Uterus (tissue), 4 donors: Measurements from ENCODE around the gene HSF5. TPM values are rescaled to one million over a fixed set of nuclear protein-coding genes. Genes with fewer than 3 reads are reported as not detected.

ENCODE experiments used
- DNase-seq, 2 donors: peaks; one replicate each; pipeline ENCODE4 v3.0.0-alpha.2; 2019 to 2020
- H3K27ac ChIP-seq, 2 donors: fragments of 200-600 bp; sonication (generic); 1 replicate in 1 of 2; 2 replicates in 1 of 2; pipeline ENCODE4 v1.5.1; 2016 to 2018
- H3K27me3 ChIP-seq, 2 donors: fragments of 200-600 bp; sonication (generic); one replicate each; pipeline ENCODE4 v1.5.1; 2018 to 2019; ENCODE audit warnings: control low read depth in 1 of 2
- H3K36me3 ChIP-seq, 2 donors: fragments of 200-600 bp; sonication (generic); one replicate each; pipeline ENCODE4 v1.5.1; 2019; ENCODE audit warnings: control low read depth in 1 of 2
- H3K4me1 ChIP-seq, 2 donors: fragments of 200-600 bp; sonication (generic); one replicate each; pipeline ENCODE4 v1.5.1; 2018 to 2019; ENCODE audit warnings: control low read depth in 1 of 2
- H3K4me3 ChIP-seq, 2 donors: fragments of 200-600 bp; sonication (generic); 1 replicate in 1 of 2; 2 replicates in 1 of 2; pipeline ENCODE4 v1.5.1; 2018 to 2019; ENCODE audit warnings: mild to moderate bottlenecking in 1 of 2
- H3K9me3 ChIP-seq, 2 donors: fragments of 200-600 bp; sonication (generic); one replicate each; pipeline ENCODE4 v1.5.1; 2019; ENCODE audit warnings: control low read depth in 1 of 2
- CTCF ChIP-seq, 4 experiments: fragments of 200-600 bp in 2 of 4; fragments of 450-650 bp in 2 of 4; sonication (generic) in 2 of 4; IDR thresholded peaks; one replicate each; pipeline ENCODE4 v1.5.1; 2016 to 2019; ENCODE audit warnings: antibody characterized with exemption in 4 of 4, mild to moderate bottlenecking in 2 of 4, moderate library complexity in 1 of 4
- POLR2A ChIP-seq, 2 donors: fragments of 450-650 bp; IDR thresholded peaks; one replicate each; pipeline ENCODE4 v1.6.1; 2016; ENCODE audit warnings: antibody characterized with exemption in 2 of 2, mild to moderate bottlenecking in 1 of 2, moderate library complexity in 1 of 2
- intact Hi-C: fragments of 100-400 bp; cut with DNase I; formaldehyde crosslinking; loops from one replicate; pipeline ENCODE4 v1.15.1; 2023; ENCODE audit warnings: low total_unique reads
- total RNA-seq, 4 donors: library from RNA; depleted of rRNA in 3 of 4; stranded (reverse); fragments of >200 nt in 3 of 4; gene quantifications; one replicate each; pipeline versions ENCODE4 v1.1.0 to v1.2.4, GENCODE V29; 2014 to 2023
- donor health status: DM: yes; HTN: yes; CAD: no.

Gene HSF5
- total RNA-seq, 4 donors from 2014 or later, result 0.90 TPM; not detected in 3

- H3K36me3 ChIP-seq, result no peaks in the 10 kb centered on the region
- DNase-seq, result no peak
- TF ChIP-seq CTCF (IDR thresholded peaks at IDR 0.05) (no peak), POLR2A (IDR thresholded peaks at IDR 0.05) (no peak)
- H3K9me3 ChIP-seq, result no peaks in the 10 kb centered on the region
- no peaks in the 10 kb centered on the region for H3K27me3 ChIP-seq
- H3K27ac ChIP-seq, result no peak overlapping the region
- intact Hi-C loops, result no loop called here
- no peaks in the 10 kb centered on the region for H3K4me1 ChIP-seq
- no peak overlapping the region for H3K4me3 ChIP-seq
Observed at GRCh38 chr17:58394534-58395223, 93.5 kb downstream of the HSF5 start.

GRCh38 chr17:58391302-58391984 is 96.8 kb downstream of the HSF5 start:
- Histone ChIP-seq H3K27me3 (no peaks in the 10 kb centered on the region), H3K27ac (no peak overlapping the region), H3K9me3 (no peaks in the 10 kb centered on the region), H3K4me1 (no peaks in the 10 kb centered on the region), H3K36me3 (no peaks in the 10 kb centered on the region), H3K4me3 (no peak overlapping the region)
- peak in 1 of 2 donors; percentile 19 for DNase-seq
- no peak for TF ChIP-seq CTCF (IDR thresholded peaks at IDR 0.05)
- no peak for TF ChIP-seq POLR2A (IDR thresholded peaks at IDR 0.05)
- intact Hi-C loops, result no loop called here

- TF ChIP-seq POLR2A (IDR thresholded peaks at IDR 0.05) (no peak), CTCF (IDR thresholded peaks at IDR 0.05) (no peak)
- Histone ChIP-seq H3K27me3 (no peaks in the 10 kb centered on the region), H3K4me1 (no peaks in the 10 kb centered on the region), H3K9me3 (no peaks in the 10 kb centered on the region), H3K27ac (no peak overlapping the region), H3K36me3 (no peaks in the 10 kb centered on the region), H3K4me3 (no peak overlapping the region)
- intact Hi-C loops, result no loop called here
- no peak for DNase-seq
Observed at GRCh38 chr17:58390884-58391283, 97.3 kb downstream of the HSF5 start.

- no peaks in the 10 kb centered on the region for H3K4me1 ChIP-seq
- no peak for DNase-seq
- no peaks in the 10 kb centered on the region for H3K36me3 ChIP-seq
- no peak overlapping the region for H3K4me3 ChIP-seq
- no peaks in the 10 kb centered on the region for H3K9me3 ChIP-seq
- H3K27me3 ChIP-seq, result no peaks in the 10 kb centered on the region
- H3K27ac ChIP-seq, result no peak overlapping the region
- TF ChIP-seq CTCF (IDR thresholded peaks at IDR 0.05), result no peak
- TF ChIP-seq POLR2A (IDR thresholded peaks at IDR 0.05), result no peak
- intact Hi-C loops, result no loop called here
Observed at GRCh38 chr17:58388302-58389190, 99.7 kb downstream of the HSF5 start.
